Mesodermal cell (in vitro differentiated cells): ENCODE results near the gene CDH10.

Experiments used
- H3K27ac ChIP-seq: 2 replicates; pipeline ENCODE4 v1.7.0; 2013; ENCODE audit warnings: mild to moderate bottlenecking, low read depth, low read length, moderate library complexity; ENCODE audit not compliant: severe bottlenecking
- H3K36me3 ChIP-seq: 2 replicates; pipeline ENCODE4 v1.7.1; 2013; ENCODE audit warnings: mild to moderate bottlenecking, low read length, moderate library complexity; ENCODE audit not compliant: control insufficient read depth, insufficient read depth
- H3K4me1 ChIP-seq: one replicate; pipeline ENCODE4 v1.7.1; 2013; ENCODE audit warnings: mild to moderate bottlenecking, low read length; ENCODE audit not compliant: insufficient read depth, control insufficient read depth, poor library complexity, severe bottlenecking
- H3K4me3 ChIP-seq: 2 replicates; pipeline ENCODE4 v1.7.0; 2013; ENCODE audit warnings: low read length, control low read depth, mild to moderate bottlenecking; ENCODE audit not compliant: insufficient read depth, poor library complexity, severe bottlenecking; ENCODE audit errors: extremely low read depth
- H3K9me3 ChIP-seq: 2 replicates; pipeline ENCODE4 v1.7.1; 2013; ENCODE audit warnings: mild to moderate bottlenecking, low read length, moderate library complexity; ENCODE audit not compliant: control insufficient read depth
- WGBS, 2 experiments: methylation state at CpG; one replicate each; pipeline ENCODE4 v1.1.5; 2013; ENCODE audit warnings: missing lambda C conversion rate in 2 of 2; ENCODE audit not compliant: insufficient coverage in 2 of 2; 5-methylcytosine and 5-hydroxymethylcytosine counted together

The CDH10 gene

DNA sequence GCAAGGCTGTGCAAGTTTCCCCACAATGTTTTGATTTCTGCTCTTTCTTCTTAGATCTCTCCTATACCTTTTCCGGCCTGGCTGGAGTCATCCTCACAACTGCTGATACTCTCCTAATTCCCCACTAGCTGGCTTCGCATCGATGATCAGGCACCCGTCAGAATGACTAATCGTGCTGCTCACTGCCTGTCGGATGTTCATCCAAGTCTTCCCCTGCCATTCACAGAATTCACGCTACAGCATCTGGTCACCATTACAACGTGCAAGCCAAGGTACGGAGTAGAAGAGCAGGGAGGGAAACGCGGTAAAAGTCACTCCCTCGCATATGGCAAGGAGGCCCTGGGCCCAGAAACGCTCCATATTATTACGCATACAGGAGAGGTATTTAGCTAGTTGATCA lies 35.1 kb downstream of the CDH10 start:
- H3K9me3 ChIP-seq: no peaks in the 10 kb centered on the region
- WGBS, 2 experiments: 92 to 98% methylated on average over 13 to 14 of the region's 14 CpGs

DNA sequence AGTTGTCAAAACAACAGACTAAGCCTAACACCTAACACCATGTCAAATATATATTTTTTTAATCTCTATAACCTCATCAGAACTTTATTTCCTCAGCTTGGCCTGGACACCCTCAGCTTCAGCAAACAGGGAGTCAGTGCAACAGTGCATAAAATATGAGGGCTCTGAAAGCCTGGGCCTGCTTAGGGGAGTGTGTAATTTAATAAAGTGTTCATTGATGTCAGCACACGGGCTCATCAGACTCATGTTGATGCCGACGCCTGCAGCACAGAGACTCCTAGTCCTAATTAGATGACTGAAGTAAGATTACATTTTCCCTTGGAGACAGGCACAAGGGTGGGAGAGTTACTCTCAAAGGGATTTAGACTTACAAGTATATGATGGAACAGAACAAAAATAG lies 37.8 kb downstream of the CDH10 start:
- H3K9me3 ChIP-seq: no peaks in the 10 kb centered on the region
- H3K27ac ChIP-seq: no peak overlapping the region
- H3K4me1 ChIP-seq: no peaks in the 10 kb centered on the region
- WGBS, 2 experiments: 82 to 100% methylated on average over 2 of the region's 3 CpGs
- no peaks in the 10 kb centered on the region for H3K36me3 ChIP-seq
- H3K4me3 ChIP-seq: no peak overlapping the region

More for the DNA sequence above, 35.1 kb downstream of the CDH10 start:
- no peak overlapping the region for H3K4me3 ChIP-seq
- H3K36me3 ChIP-seq: no peaks in the 10 kb centered on the region
- no peak overlapping the region for H3K27ac ChIP-seq
- no peaks in the 10 kb centered on the region for H3K4me1 ChIP-seq

DNA sequence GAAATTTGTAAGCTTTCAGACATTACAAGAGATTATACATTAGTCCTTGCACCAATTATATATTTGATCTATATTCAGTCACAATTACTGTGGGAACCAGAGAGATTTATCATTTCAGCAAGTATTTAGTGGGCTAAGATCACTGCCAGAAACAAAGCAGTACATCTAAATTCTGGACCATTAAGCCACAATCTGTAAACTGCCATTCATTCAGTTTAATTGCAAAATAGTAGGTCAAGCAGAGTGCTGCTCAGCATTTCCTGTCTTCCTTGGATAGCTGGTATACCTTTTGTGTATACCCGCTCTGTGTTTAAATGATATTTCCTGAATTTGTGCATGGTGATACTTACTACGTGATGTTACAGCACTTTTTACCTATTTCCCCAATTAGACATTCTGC lies 42.6 kb downstream of the CDH10 start:
- no peaks in the 10 kb centered on the region for H3K4me1 ChIP-seq
- no CpG with 5 or more reads among the region's 2 CpGs for WGBS, 2 experiments
- no peak overlapping the region for H3K27ac ChIP-seq
- H3K36me3 ChIP-seq: no peaks in the 10 kb centered on the region
- H3K9me3 ChIP-seq: no peaks in the 10 kb centered on the region
- no peak overlapping the region for H3K4me3 ChIP-seq

DNA sequence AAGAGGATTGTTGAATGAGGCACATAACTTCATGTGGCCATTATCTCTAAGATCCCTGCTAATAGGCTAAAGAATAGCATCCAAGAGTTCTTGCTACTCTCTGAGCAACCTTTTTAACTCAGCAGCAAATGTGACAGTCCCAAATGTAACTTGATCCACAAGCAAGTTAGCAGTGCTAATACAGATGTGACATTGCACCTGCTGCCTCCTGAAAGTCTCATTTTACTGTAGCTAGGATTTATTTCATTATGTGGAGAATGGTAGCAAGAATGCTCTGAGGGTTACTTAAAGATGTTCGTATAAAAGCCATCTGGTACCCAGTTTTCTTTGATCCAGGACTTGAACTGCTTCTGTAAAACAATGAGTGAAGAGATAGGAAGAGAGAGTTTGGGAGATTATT lies 45.8 kb downstream of the CDH10 start:
- WGBS, 2 experiments: 64% methylated on average over 1 of the region's 1 CpG; no CpG with 5 or more reads in 1 of the 2 experiments
- no peaks in the 10 kb centered on the region for H3K4me1 ChIP-seq
- no peaks in the 10 kb centered on the region for H3K9me3 ChIP-seq
- no peaks in the 10 kb centered on the region for H3K36me3 ChIP-seq
- H3K27ac ChIP-seq: no peak overlapping the region
- no peak overlapping the region for H3K4me3 ChIP-seq

DNA sequence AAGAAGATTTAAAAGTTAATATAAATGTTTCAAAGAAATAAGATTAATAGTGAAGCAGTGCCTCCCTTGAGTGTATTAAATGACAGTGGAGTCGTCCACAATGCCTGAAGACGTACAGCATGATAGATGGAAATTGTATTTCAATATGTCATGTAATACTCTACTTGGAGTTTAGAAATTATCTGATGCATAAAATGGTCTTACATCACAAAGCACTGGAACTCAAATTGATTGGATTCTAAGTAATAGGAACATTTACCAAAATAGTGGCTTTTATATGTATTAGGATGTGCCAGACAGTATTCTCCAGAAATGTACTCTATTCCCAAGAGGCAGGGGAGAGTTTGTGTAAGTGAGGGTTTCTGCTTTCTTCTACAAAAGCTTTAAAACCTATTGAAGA lies 49.4 kb downstream of the CDH10 start:
- no peaks in the 10 kb centered on the region for H3K9me3 ChIP-seq

DNA sequence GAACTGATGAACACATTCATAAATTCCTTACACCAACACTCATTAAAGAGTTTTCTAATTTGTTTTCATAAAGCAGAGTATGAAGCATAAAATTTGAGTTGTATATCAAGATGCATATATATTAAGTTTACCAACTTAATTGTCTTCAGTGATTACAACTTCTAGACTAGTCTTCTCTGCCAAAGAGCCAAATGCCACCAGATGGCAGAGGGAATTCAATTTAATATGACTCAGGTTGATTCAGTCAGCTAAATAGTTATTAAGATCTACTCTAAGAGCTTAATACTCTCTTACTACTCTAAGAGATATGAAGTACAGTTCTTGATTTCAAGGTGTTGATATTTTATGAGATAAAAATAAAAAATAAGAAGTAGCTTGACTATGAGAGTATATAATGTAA lies 53.4 kb downstream of the CDH10 start:
- no peaks in the 10 kb centered on the region for H3K36me3 ChIP-seq
- no peaks in the 10 kb centered on the region for H3K4me1 ChIP-seq
- H3K9me3 ChIP-seq: no peaks in the 10 kb centered on the region
- H3K27ac ChIP-seq: no peak overlapping the region
- H3K4me3 ChIP-seq: no peak overlapping the region

More for the DNA sequence above, 49.4 kb downstream of the CDH10 start:
- no peaks in the 10 kb centered on the region for H3K4me1 ChIP-seq
- H3K27ac ChIP-seq: no peak overlapping the region
- WGBS, 2 experiments: 80% methylated on average over 2 of the region's 2 CpGs; no CpG with 5 or more reads in 1 of the 2 experiments
- H3K4me3 ChIP-seq: no peak overlapping the region
- H3K36me3 ChIP-seq: no peaks in the 10 kb centered on the region

DNA sequence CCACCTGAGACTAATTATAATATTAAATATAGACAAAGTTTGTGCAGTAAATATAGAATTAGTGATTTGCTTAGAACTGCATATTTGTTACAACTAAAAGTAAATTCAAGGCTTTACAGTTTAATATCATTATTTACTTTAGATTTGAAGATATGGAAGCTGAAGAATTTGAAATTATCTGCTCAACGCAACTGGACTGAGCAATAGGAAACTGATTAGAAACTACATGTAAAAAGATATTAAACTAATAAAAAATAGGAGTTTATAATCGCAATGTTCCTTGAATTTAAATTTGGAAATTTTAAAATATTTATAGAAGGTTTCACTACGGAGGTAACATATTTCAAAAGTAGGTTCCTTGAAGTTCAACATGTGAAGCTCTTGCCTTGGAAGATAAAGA lies 55.2 kb downstream of the CDH10 start:
- H3K4me1 ChIP-seq: no peaks in the 10 kb centered on the region
- H3K27ac ChIP-seq: no peak overlapping the region
- no peak overlapping the region for H3K4me3 ChIP-seq
- no peaks in the 10 kb centered on the region for H3K9me3 ChIP-seq
- WGBS, 2 experiments: no CpG with 5 or more reads among the region's 3 CpGs
- H3K36me3 ChIP-seq: no peaks in the 10 kb centered on the region

DNA sequence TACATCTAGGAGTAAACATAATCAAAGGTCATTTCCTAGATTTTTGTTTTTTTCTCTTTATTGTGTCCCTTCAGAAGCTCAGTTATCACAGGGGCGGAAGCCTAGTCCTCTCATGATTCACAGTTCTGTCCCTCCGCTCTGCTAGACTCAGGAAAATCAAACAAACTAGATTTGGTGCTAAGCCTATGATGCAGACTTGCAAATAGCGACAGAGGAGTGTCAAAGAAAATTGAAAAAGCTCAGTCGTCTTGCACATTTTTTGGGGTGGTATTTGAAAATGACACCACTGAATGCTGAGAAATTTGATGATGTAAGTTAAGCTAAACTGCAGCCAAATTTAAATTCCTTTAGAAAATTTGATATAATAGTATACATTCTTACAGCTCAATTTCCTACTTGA lies 59.0 kb downstream of the CDH10 start:
- Histone ChIP-seq H3K36me3 (no peaks in the 10 kb centered on the region), H3K4me1 (no peaks in the 10 kb centered on the region), H3K4me3 (no peak overlapping the region), H3K9me3 (no peaks in the 10 kb centered on the region), H3K27ac (no peak overlapping the region)
- 97 to 100% methylated on average over 3 to 4 of the region's 4 CpGs for WGBS, 2 experiments

DNA sequence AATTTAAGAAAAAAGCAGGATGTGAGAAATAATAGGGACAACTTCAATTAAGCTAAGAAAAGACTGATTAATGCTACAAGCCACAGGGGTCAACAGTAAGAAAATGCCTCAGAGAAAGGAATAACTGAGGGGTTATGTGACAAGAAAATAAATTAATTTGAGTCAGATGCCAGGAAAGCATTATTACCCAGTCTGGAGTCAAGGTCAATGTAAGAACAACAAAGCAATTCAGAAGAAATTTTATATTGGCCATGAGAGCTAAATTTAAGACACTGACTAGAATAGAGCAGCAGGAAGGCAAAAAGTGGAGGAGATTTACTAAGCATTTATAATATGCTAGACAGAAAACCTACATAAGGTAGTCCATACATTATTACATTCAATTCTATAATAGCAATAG lies 73.5 kb downstream of the CDH10 start:
- no peaks in the 10 kb centered on the region for H3K9me3 ChIP-seq
- H3K4me1 ChIP-seq: no peaks in the 10 kb centered on the region

DNA sequence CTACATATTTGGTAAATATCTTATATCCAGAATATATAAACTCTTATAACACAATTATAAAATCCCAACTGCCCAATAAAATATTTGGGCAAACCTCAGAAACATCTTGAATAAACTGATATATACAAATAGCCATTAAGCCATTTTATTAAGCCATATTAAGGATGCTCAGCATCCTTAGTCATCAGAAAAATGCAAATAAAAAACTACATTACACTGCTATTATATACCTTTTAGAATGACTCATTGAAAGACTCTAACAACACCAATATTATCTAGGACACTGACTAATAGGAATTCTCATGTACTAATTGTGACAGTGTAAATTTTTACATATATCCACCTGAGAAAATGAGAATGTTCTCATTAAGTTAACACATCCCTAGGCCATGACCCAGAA lies 77.8 kb downstream of the CDH10 start:
- no peaks in the 10 kb centered on the region for H3K36me3 ChIP-seq
- H3K4me3 ChIP-seq: no peak overlapping the region
- no peaks in the 10 kb centered on the region for H3K9me3 ChIP-seq
- H3K27ac ChIP-seq: no peak overlapping the region
- H3K4me1 ChIP-seq: no peaks in the 10 kb centered on the region

More for the DNA sequence above, 73.5 kb downstream of the CDH10 start:
- Histone ChIP-seq H3K27ac (no peak overlapping the region), H3K36me3 (no peaks in the 10 kb centered on the region), H3K4me3 (no peak overlapping the region)

DNA sequence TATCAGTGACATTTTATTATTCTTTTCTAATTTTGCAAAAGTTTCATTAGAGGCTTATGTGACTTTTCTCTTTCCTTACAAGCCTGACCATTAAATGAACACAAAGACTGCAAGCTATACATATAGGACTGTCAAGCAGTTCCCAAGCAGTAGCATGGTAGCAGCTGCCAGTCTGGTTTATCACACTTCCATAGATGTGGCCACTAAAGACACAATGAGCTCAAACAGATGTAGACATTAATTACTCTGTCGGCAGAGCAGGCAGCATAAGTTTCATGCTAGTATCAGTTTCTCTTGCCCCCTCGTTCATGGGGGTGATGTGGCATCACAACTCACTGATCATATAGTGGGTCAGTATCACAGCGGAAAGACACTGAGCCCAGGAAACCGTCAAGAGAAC lies 89.5 kb downstream of the CDH10 start:
- Histone ChIP-seq H3K9me3 (no peaks in the 10 kb centered on the region), H3K4me3 (no peak overlapping the region), H3K4me1 (no peaks in the 10 kb centered on the region), H3K27ac (no peak overlapping the region), H3K36me3 (no peaks in the 10 kb centered on the region)
- WGBS, 2 experiments: 67 to 77% methylated on average over 1 to 2 of the region's 4 CpGs

DNA sequence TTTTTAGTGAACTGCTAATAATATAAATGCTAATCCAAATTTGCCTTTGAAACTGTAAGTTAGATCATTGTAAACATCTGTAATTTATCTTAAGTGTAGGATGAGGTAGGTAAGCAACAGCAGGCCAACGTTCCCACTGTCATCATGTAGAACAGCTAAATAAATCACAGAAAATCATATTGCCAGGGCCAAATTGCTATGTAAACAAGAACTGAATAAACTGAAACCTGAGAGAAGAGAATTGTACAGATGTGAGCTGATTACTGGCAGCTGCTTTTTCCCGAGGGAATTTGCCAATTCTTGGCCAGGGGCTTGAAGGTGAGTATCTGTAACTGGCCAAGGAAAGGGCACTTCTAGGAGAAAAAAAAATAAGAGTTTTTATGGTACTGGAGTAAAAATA lies 97.6 kb downstream of the CDH10 start:
- Histone ChIP-seq H3K27ac (no peak overlapping the region), H3K4me1 (no peaks in the 10 kb centered on the region), H3K4me3 (no peak overlapping the region), H3K9me3 (no peaks in the 10 kb centered on the region), H3K36me3 (no peaks in the 10 kb centered on the region)
- 70 to 80% methylated on average over 1 of the region's 2 CpGs for WGBS, 2 experiments
